BLaER1 (cell line): ENCODE measurements around the gene GATA3.

Experiments
- H3K27ac ChIP-seq: shearing (Covaris generic); formaldehyde crosslinking; 2 replicates; pipeline ENCODE4 v1.8.1; 2022
- H3K27me3 ChIP-seq: shearing (Covaris generic); formaldehyde crosslinking; 2 replicates; pipeline ENCODE4 v1.8.1; 2022
- H3K36me3 ChIP-seq: shearing (Covaris generic); formaldehyde crosslinking; 2 replicates; pipeline ENCODE4 v1.8.1; 2022
- H3K4me1 ChIP-seq: shearing (Covaris generic); formaldehyde crosslinking; 2 replicates; pipeline ENCODE4 v1.8.1; 2022
- H3K4me2 ChIP-seq: shearing (Covaris generic); formaldehyde crosslinking; 2 replicates; pipeline ENCODE4 v1.8.1; 2022
- H3K4me3 ChIP-seq: shearing (Covaris generic); formaldehyde crosslinking; 2 replicates; pipeline ENCODE4 v1.8.1; 2022
- H3K9ac ChIP-seq: shearing (Covaris generic); formaldehyde crosslinking; 2 replicates; pipeline ENCODE4 v1.8.1; 2022
- H3K9me3 ChIP-seq: shearing (Covaris generic); formaldehyde crosslinking; 2 replicates; pipeline ENCODE4 v1.8.1; 2022
- H4K20me1 ChIP-seq: shearing (Covaris generic); formaldehyde crosslinking; 2 replicates; pipeline ENCODE4 v1.8.1; 2022
- Cebpa-rat ChIP-seq: shearing (Covaris generic); IDR thresholded peaks from 2 replicates; pipeline ENCODE4 v1.8.1; 2022

GATA3 gene

DNA sequence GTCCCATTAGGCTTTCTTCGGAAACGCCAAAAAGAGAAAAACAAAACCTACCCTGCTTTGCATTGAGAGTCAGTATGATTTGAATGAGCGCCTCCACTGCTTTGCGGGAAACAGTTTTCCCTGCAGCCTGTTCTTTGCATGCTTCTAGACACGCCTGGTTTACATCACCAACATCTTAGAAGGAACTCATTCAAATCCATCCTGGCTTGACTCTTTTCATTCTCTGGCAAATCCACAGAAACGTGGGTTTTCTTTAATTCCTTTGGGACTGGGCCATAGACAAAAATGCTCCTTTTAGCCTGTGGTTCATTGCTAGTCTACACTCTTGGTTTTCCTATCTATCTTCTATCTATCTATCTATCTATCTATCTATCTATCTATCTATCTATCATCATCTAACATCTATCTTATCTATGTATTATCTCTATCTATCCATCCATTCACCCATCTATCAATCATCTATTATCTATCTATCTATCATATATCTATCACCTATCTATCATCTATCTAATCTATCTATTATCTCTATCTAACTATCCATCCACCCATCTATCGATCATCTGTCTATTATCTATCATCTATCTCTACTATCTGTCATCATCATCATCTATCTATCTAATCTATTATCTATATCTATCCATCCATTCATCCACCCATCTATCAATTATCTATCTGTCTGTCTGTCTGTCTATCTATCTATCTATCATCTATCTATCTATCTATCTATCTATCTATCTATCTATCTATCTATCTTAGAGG lies 68.3 kb downstream of the GATA3 start:
- TF ChIP-seq Cebpa-rat, result no peak

GRCh38 chr10:8124436-8124835 lies 69.9 kb downstream of the GATA3 start:
- Histone ChIP-seq H3K9me3 (no peaks in the 10 kb centered on the region), H3K4me1 (no peaks in the 10 kb centered on the region), H3K36me3 (no peaks in the 10 kb centered on the region), H3K4me3 (no peak overlapping the region), H3K9ac (no peak overlapping the region), H3K27me3 (no peaks in the 10 kb centered on the region), H4K20me1 (no peaks in the 10 kb centered on the region), H3K27ac (no peak overlapping the region), H3K4me2 (no peak overlapping the region)
- TF ChIP-seq Cebpa-rat, result no peak

More for the DNA sequence above, 68.3 kb downstream of the GATA3 start:
- Histone ChIP-seq H3K27ac (no peak overlapping the region), H3K9me3 (no peaks in the 10 kb centered on the region), H3K4me3 (no peak overlapping the region), H3K27me3 (no peaks in the 10 kb centered on the region), H3K9ac (no peak overlapping the region), H3K4me2 (no peak overlapping the region), H3K4me1 (no peaks in the 10 kb centered on the region), H4K20me1 (no peaks in the 10 kb centered on the region), H3K36me3 (no peaks in the 10 kb centered on the region)
